NK-92 (cell line): Measurements from ENCODE around the gene SHKBP1.
"Not testable (repeated sequence)": the region's sequence is repeated elsewhere in the genome, so short reads cannot be mapped to it uniquely, and the experiment has no call there.

Source experiments
- DNase-seq: peaks from one replicate; lab custom pipeline; 2025; ENCODE audit not compliant: unreplicated experiment; lab: John Stamatoyannopoulos, UW

Gene SHKBP1

DNA sequence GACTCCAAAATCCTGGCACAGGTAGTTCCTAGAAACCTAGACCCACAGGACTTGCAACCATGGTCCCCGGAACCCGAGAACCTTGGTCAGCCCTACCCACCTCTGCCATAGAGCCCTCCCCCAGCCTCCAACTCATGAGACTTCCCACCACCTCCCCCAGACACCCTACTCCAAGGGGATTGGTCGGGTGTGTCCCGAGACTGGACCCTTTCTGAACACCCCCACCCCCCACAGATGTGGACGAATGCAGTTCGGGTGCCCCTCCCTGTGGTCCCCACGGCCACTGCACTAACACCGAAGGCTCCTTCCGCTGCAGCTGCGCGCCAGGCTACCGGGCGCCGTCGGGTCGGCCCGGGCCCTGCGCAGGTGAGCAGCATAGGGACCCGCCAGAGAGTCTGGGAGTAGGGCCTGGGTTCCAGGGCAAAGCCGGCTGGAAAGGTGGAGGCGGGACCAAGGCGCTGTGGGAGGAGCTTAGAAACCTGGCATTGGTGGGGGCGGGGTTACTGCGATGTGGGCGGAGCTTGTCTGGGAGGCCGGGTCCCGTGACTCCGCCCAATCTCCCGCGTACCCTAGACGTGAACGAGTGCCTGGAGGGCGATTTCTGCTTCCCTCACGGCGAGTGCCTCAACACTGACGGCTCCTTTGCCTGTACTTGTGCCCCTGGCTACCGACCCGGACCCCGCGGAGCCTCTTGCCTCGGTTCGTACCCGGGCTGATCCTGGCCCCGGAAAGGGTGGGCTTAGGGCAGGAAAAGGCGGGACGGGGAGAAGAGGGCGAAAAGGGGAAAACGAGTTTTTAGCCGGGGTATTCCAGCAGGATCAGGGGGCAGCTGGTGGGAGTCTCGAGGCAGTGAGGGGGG, 36.4 kb downstream of the SHKBP1 start:
- DNase-seq: no peak

DNA sequence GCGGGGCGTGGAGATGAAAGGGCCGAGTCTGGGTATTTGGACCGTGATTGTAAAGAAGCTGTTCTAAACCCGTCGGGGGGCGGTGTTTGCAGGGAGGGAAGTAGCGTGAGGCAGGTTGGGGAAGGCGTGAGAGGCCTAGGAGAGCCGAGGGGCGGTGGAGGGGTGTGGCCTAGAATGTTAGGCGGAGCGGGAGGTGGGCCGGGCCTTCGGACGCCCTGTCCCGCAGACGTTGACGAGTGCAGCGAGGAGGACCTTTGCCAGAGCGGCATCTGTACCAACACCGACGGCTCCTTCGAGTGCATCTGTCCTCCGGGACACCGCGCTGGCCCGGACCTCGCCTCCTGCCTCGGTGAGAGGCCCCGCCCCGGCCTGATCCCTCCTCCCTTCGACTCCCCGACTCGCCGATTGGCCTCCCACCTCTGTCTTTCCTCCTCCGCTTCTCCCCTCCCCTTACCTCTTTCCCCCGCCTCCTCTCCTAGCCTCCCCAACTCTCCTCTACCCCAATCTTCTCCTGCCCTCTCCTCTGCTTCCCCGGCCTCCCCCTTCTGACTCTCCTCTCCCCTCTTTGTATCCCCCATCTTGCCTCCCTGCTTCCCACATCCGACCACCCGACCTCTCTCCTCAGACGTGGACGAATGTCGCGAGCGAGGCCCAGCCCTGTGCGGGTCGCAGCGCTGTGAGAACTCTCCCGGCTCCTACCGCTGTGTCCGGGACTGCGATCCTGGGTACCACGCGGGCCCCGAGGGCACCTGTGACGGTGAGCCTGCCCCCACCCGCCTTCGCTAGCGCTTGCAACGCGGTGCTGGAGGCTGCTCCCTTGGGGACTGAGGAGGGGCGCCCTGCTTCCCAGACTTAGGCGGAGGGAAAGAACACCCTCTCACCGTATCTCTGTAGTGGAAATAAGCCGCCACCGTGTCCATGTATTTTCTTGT, 37.3 kb downstream of the SHKBP1 start:
- no peak for DNase-seq

DNA sequence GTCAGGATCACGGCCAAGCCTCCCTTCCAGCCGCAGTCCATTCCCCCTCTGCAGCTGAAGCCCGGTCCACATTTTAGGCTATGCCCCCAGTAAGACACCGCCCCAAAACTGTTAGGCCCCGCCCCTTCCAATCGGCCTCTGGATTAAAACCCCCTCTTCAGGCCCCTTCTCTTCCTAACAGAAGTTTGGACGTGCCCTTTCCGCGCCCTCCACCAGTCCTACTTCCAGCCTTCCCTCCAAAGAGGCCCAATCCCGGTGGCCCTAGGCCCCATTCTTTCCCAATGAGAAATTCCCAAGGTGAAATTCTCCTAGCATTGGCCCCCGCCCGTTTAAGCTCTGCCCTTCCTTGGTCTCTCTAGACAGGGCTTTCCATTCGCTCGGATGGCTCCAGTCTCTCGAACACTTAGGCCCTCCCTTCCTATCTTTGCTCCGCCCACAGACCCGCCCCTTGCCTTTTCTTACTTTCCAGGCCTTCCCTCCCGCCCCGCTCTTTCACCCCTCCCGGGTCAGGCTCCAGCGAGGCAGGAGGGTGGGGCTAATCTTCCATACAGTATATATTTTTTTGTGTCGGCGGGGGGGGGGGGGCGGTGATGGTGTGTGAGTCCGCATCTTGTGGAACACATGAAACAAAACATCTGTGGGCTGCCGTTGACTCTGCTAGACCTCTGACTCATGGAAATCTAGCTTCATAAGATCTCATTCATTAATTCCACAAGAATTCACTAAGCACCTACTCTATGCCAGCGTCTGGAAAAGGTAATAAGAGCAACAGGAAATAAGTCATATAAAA, 38.1 kb downstream of the SHKBP1 start:
- no peak for DNase-seq

DNA sequence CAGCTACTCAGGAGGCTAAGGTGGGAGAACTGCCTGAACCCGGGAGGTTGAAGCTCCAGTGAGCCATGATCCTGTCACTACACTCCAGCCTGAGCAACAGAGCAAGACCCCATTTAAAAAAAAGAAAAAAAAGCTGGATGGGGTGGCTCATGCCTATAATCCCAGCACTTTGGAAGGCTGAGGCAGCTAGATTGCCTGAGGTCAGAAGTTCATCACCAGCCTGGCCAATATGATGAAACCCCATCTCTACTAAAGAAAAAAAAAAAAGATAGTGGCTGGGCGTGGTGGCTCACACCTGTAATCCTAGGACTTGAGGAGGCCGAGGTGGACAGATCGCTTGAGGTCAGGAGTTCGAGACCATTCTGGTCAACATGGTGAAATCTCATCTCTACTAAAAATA, 39.5 kb downstream of the SHKBP1 start:
- no peak for DNase-seq

DNA sequence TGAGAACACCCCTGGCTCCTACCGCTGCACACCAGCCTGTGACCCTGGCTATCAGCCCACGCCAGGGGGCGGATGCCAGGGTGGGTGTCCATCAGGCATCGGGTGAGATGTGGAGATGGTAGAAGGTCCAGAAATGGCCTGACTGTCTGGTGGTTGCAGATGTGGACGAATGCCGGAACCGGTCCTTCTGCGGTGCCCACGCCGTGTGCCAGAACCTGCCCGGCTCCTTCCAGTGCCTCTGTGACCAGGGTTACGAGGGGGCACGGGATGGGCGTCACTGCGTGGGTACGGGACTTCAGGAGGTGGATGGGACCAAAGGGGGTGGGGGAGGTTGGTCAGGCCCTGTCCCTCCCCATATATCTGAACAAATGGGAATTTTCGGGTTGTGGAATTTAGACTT, 40.3 kb downstream of the SHKBP1 start:
- no peak for DNase-seq

DNA sequence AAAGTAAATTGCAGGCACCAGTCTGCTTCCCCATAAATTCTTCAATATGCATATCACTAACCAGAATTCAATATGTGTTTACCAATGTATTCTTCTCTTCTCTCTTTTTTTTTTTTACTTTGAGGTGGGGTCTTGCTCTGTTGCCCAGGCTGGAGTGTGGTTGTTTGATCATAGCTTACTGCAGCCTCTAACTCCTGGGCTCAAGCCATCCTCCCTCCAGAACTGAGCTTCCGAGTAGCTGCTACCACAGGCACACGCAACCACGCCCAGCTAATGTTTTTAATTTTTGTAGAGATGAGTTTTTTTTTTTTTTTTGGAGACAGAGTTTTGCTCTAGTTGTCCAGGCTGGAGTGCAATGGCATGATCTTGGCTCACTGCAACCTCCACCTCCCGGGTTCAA, 41.3 kb downstream of the SHKBP1 start:
- DNase-seq: no peak

DNA sequence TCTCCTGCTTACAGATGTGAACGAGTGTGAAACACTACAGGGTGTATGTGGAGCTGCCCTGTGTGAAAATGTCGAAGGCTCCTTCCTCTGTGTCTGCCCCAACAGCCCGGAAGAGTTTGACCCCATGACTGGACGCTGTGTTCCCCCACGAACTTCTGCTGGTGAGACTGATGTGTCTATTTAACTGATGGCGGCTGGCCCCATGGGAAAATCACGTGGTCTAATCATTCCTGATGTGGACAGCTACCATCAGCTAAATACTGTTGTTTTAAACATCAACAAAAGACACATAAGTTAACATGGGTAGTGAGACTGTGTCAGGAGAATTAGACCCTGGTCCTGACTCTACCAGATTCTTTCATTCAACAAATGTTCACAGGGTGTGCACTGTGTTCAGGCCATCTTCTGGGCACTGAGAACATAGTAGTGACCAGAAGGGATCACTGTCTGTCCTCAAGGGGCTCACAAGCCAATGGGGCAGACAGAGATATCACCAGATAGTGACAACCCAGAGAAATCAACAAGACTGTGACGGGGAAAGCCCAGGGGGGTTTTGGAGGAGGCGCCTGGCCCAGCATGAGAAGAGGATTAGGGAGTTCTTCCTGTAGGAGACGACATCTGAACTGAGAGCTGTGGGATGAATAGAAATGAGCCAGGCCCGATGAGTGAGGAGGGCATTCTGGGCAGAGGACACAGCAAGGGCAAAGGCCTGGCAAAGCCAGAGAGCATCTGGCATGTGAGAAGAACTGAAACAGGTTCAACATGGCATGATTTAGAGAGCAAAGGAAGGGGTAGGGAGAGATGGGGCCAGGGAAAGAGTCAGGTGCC, 42.9 kb downstream of the SHKBP1 start:
- no peak for DNase-seq

DNA sequence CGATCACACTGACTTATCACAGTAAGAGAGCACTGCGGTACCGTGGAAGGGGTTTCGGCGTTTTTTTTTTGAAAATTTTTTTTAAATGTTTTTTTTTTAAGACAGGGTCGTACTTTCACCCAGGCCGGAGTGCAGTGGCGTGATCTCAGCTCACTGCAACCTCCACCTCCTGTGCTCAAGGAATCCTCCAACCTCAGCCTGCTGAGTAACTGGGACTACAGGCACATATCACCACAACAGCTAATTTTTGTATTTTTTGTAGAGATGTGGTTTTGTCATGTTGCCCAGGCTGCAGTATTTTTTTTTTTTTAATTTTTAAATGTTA, 43.5 kb downstream of the SHKBP1 start:
- DNase-seq: no peak

DNA sequence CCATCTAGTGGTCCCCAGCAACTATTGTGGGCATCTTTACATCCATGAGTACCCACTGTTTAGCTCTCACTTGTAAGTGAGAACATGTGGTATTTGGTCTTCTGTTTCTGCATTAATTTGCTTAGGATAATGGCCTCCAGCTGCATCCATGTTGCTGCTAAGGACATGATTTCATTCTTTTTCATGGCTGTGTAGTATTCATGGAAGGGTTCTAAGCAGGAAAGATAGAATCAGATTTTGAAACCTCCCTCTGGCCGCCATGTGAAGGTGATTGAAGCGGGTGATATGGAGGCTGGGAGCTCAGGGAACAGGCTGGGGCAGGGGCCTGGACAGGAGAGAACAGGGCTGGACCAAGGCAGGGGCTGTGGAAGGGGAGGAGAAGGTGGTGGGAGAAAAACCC, 44.6 kb downstream of the SHKBP1 start:
- DNase-seq: no peak

DNA sequence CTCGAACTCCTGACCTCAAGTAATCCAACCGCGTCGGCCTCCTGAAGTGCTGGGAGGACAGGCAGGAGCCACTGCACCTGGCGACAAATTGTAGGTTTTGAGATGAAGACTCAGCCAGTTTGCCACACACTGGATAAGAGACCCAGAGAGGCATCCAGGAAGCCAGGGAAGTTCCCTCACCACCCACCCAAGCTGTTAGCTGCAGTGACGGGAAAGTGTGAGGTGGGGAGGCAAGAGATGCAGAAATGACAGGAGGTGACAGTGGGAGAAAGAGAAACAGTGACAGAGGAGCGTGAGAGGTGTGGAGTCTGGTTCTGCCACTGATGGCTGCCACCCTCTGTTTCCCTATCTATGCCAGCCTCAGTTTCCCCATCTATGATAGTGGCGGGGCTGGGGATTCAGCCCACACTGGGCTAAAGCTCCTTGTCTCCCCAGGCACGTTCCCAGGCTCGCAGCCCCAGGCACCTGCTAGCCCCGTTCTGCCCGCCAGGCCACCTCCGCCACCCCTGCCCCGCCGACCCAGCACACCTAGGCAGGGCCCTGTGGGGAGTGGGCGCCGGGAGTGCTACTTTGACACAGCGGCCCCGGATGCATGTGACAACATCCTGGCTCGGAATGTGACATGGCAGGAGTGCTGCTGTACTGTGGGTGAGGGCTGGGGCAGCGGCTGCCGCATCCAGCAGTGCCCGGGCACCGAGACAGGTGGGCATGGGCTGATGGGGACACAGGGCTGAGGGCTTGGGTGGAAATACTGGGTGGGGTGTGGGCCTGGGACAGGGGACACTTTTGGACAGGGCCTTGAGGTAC, 45.5 kb downstream of the SHKBP1 start:
- no peak for DNase-seq

DNA sequence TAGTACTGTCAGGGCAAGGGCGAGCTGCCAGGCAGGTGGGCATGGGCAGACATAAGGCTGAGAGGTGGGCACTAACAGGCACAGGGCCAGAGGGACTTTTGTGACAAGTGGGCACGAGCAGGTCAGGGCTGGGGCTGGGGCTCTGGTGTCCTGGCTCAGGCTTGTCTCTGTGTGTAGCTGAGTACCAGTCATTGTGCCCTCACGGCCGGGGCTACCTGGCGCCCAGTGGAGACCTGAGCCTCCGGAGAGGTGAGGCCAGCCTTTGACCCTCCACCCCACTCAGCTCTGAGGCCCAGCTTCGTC, 46.1 kb downstream of the SHKBP1 start:
- no peak for DNase-seq

DNA sequence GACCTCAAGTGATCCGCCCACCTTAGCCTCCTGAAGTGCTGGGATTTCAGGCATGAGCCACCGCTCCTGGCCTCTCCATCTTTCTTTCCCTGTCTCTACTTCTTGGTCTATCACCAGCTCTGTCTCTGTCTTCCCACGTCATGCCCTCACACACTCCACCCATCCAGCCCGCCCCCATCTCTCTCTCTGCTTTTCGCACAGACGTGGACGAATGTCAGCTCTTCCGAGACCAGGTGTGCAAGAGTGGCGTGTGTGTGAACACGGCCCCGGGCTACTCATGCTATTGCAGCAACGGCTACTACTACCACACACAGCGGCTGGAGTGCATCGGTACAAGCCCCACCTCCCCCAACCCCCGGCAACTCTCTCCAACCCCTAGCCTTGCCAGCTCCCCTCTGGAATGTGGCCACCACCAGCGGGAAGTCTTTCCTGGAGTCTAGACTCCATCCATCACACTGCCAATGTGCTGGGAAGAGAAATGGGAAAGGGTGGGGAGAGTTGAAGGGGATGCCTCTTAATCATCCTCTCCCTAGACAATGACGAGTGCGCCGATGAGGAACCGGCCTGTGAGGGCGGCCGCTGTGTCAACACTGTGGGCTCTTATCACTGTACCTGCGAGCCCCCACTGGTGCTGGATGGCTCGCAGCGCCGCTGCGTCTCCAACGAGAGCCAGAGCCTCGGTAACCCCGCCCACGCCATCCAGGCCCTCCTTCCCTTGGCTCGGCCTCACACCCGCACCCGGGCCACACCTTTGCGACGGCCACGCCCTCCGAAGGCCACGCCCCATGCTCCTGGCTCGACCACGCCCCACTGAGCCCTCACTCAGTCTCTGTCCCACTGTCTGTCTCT, 47.0 kb downstream of the SHKBP1 start:
- DNase-seq: no peak

DNA sequence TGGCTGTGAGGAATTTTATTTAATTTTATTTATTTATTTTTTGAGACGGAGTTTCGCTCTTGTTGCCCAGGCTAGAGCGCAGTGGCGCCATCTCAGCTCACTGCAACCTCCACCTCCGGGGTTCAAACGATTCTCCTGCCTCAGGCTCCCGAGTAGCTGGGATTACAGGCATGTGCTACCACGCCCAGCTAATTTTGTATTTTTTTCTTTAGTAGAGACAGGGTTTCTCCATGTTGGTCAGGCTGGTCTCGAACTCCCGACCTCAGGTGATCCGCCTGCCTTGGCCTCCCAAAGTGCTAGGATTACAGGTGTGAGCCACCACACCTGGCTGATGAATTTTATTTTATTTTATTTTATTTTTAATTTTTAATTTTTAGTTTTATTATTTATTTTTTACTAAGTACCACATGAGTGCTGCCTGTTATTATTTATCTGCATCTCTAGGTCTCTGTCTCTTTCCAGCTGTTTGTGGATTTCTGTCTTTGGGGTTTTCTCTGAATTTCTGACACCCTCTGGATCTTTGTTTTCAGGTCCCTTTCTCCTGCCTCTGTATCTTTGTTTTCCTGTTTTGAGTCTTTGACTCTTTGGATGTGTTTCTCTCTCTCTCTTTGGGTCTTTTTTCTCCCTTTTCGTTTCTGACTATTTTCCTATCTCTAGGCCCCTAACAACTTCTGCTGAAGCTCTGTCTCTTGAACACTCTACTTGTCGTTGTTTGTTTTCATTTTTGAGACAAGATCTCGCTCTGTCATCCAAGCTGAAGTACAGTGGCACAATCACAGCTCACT, 47.9 kb downstream of the SHKBP1 start:
- not testable (repeated sequence) for DNase-seq

DNA sequence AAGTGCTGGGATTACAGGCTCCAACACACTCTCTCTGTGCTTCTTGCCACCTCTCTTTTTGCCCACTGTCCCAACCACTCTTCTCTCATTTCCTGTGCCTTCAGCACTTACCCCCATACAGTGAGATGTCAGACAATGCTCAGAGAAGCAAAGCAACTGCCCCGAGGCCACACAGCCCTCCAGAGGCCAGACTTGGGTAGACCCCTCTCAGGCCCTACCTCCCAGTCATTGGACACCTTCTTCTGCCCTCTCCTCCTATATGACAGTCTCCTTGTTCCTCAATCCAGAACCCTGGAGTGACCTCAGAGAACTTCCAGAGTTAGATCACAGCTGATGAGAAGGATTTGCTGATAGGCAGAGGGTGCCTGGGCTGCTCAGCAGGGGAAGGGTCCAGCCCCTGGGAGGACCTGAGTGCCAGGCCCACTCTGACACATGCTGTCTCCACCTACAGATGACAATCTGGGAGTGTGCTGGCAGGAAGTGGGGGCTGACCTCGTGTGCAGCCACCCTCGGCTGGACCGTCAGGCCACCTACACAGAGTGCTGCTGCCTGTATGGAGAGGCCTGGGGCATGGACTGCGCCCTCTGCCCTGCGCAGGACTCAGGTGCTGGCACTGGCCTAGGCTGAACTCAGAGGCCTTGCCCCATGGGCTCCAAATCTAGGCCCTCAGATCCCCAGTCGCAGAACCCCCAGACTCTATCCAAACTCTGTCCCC, 48.9 kb downstream of the SHKBP1 start:
- no peak for DNase-seq

DNA sequence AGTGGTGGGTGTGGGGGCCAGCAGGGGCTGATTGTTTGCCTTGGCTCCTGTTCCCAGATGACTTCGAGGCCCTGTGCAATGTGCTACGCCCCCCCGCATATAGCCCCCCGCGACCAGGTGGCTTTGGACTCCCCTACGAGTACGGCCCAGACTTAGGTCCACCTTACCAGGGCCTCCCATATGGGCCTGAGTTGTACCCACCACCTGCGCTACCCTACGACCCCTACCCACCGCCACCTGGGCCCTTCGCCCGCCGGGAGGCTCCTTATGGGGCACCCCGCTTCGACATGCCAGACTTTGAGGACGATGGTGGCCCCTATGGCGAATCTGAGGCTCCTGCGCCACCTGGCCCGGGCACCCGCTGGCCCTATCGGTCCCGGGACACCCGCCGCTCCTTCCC, 50.2 kb downstream of the SHKBP1 start:
- DNase-seq: no peak

DNA sequence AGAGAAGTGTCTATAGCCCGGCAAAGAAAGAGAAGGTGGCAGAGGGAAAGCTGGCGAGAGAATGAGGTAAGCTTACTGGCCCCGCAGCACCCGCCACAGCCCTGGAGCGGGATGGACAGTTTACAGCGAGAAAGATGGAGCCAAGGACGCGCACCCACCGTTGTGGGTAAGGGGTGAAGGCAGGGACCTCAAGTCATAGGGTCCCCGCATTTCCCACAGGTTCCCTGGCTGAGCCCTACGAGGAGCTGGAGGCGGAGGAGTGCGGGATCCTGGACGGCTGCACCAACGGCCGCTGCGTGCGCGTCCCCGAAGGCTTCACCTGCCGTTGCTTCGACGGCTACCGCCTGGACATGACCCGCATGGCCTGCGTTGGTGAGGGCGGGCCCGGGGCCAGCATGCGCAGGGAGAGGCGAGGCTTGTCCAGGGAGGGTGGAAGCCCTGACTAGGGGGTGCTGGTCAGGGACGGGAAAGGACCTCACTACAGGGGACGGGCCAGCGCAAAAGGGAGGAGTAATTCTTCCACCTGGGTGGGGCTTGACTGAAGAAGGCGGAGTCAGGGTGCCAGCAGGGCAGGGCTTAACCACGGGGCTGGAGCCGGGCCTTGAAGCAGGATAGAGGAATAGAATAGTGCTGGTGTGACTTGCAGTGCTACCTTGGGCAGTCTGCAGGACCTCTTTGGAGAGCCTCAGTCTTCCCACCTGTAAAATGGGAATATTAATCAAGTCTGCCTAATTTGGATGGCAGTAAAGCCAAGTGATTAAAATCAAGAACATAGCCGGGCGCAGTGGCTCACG, 51.0 kb downstream of the SHKBP1 start:
- no peak for DNase-seq

DNA sequence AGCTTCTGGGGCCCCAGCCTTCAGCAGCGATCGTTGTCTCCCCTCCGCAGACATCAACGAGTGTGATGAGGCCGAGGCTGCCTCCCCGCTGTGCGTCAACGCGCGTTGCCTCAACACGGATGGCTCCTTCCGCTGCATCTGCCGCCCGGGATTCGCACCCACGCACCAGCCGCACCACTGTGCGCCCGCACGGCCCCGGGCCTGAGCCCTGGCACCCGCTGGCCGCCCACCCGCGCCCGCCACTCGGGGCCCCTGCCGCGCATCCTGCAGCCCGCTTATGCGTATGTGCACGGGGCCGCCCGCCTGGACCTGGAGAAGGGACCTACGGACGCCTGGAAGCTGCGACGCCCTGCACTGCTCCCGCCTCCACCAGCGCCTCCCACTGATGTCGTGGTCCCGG, 52.7 kb downstream of the SHKBP1 start:
- no peak for DNase-seq
